Effector CD4-positive, alpha-beta T cell (primary cell): ENCODE data around the gene INTS13.
"Not testable (repeated sequence)": the region's sequence is repeated elsewhere in the genome, so short reads cannot be mapped to it uniquely, and the experiment has no call there.

Experiments
- DNase-seq: peaks from one replicate; pipeline ENCODE4 v3.0.0-alpha.2; 2020

Gene INTS13

DNA sequence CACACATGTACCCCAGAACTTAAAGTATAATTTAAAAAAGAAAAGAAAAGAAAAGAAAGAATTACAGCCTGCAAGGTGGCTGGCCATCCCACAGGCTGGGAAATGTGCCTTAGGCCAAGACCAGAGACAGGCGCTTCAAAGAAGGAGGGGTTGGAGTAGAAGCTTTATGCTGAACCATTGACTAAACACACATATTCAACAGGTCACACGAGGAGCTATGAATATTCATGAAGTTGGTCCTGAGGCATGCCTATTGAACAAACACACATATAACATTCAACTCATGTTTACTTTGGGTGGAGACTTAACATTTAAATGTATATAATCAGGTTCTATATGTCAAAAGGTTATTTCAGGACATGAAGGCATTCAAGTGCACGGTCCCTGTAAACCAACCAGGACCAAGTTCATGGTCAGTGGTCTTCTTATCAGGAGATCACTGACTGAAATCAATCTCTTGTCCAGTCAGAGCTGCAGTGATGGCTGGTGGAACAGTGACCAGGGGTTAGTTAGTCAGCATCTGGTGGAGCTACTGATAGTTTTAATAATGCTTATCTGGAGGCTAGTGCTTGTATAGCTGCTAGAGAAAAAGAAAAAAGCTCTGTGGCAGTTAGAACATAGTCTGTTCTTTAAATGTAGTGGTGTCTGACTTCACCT, 69.2 kb downstream of the INTS13 start:
- DNase-seq: no peak

DNA sequence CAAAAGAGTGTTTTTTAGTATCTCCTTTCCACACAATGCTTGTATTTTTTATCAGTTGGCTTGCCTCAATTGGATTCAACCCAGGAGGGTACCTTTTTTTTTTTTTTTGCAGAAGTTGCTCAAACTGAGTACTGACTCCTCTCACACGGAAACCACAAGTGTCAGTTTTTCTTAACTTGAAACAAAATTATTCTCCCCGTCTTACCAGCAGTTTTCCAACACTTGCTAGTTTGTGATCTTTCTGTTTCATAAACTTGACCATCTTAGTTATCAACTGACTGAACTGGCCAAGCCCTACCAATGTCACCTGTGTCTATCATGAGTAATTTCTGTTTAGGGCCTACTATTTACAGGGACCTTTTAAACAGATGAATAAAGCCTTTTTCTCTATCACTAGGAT, 70.7 kb downstream of the INTS13 start:
- DNase-seq: no peak

DNA sequence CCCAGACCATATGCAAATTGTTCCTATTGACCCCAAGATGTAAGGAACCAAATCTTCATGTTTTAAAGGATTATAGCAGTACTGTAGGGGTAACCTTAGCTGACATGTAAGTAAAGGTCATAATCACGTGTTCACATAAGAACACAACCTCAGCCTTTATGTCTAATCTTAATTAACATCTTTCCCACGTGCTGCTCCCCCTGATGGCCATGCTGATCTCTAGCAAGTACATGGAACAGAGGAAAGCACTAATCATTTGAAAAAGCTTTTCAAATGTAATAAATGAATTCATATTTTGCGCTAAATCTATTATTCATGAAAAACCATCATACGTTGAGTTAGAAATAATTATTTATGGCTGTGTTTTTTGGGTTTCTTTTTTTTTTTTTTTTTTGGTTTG, 74.3 kb downstream of the INTS13 start:
- no peak for DNase-seq

GRCh38 chr12:26862787-26863186, 75.0 kb downstream of the INTS13 start:
- not testable (repeated sequence) for DNase-seq

GRCh38 chr12:26861690-26862089, 76.1 kb downstream of the INTS13 start:
- DNase-seq: no peak

- DNase-seq: no peak
These were observed 80.2 kb downstream of the INTS13 start for GRCh38 chr12:26857465-26858176.

GRCh38 chr12:26855337-26855736, 82.4 kb downstream of the INTS13 start:
- no peak for DNase-seq
